GM18526 (cell line): ENCODE results near the gene PRKCB.

ENCODE experiments used
- POLR2A ChIP-seq: IDR thresholded peaks from 3 replicates; pipeline ENCODE4 v1.6.1; 2011; ENCODE audit not compliant: insufficient read length; ENCODE audit errors: extremely low read depth

PRKCB gene

DNA sequence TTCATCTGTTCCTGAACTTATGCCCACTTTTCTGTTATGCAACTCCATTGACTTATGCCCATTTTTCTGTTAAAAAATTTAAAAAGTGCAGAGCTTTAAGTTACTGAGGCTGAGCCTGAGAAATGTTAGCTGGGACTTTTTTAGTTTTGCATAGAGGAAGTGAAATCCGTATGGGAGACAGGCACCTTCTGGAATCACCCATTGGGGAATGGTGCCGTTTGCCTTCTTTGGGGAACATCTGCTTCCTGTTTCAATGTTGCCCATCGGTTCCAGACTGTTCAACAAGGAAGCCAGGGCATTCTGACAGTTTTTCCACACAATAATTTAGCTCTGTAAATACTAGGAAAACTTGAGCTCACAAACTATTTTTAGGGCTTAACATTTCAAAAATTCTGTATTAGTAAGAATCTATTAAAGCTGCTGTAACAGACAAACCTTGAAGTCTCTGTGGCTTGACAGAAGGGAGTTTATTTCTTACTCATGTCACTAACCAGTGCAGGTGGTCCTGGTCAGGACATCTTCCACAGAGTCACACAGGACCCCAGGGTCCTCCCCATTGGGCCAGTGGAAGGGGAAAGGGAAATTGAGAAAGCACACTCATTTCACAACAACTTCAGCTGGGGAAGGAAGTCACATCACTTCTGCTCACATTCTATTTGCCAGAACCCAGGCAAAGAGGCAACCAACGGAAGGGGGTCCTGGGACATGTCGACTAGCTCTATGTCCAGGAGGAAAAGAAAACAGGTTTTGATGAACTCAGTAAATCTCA lies 17.2 kb downstream of the PRKCB start:
- no peak for TF ChIP-seq POLR2A

DNA sequence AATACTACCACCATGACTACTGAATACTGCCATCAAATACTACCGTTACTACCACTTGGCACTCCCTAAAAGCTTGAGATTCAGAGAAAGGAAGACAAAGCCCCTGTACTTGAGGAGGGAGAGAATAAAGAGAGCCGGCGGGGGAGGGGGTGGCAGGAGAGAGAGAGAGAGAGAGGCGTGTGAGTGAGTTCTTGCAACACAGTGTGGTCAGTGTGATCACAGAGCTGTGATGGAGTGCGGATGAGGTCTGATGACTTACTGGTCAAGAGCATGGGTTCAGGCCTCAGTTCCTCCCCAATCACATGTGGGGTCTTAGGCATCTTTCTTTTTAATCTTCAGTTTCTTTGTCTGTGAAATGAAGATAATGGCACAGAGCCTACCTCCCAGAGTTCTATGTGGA lies 19.2 kb downstream of the PRKCB start:
- TF ChIP-seq POLR2A = no peak

DNA sequence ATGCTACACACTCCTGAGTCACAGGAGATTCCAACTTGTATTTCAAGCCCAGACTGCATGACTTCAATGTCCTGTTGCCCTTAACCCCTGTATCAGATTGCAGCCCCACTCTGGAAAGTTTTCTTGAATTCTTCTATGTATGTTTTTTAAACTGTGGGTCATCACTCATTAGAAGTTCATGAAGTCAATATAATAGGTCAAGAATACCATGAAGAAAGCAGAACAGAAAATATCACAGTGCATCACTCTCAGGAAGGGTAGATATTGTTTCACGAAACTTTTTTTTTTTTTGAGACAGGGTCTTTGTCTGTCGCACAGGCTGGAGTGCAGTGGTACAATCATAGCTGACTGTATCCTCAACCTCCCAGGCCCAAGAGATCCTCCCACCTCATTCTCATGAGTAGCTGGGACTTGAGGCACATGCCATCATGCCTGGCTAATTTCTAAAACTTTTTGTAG lies 20.5 kb downstream of the PRKCB start:
- no peak for TF ChIP-seq POLR2A

GRCh38 chr16:23857256-23857880 lies 21.6 kb downstream of the PRKCB start:
- no peak for TF ChIP-seq POLR2A

- TF ChIP-seq POLR2A = no peak
Observed at GRCh38 chr16:23857881-23858269, 22.1 kb downstream of the PRKCB start.

GRCh38 chr16:23858542-23858941 lies 22.8 kb downstream of the PRKCB start:
- no peak for TF ChIP-seq POLR2A

GRCh38 chr16:23859713-23860269 lies 24.0 kb downstream of the PRKCB start:
- TF ChIP-seq POLR2A = no peak

DNA sequence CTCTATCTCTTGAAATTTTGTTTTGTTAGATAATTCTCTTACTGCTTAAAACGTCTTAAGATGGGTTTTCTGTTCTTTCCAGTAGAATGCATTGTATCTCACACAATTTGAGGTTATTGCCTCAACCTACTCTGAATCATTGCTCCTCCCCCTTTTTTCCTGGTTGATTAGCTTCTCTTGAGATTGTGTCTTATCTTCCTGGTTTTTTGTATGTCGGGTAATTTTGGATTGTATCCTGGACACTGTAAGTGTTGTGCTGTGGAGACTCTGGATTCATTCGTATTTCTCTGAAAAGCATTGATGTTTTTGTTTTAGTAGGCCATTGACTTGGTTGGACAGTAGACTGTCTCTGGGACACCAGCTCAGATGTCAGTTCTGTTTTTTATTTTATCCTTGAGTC lies 26.1 kb downstream of the PRKCB start:
- no peak for TF ChIP-seq POLR2A

DNA sequence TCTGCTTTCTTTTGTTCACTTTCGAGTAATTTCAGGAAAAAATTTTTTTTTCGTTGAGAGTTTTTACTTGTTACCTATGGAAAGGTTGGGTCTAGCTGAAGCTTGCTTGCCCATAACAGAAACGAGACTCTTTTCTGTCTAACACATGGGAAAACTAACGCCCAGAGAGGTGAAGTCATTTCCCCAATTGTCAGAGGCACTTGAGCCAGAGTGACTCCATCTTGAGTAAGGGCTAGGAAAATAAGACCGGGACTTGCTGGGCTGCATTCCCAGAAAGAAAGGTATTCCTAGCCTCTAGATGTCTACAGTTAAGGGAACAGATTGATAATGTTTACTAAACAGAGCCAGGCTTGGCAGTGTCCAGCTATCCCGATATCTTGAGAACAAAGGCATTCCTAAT lies 26.8 kb downstream of the PRKCB start:
- no peak for TF ChIP-seq POLR2A

- TF ChIP-seq POLR2A = peak; percentile 27
Observed at GRCh38 chr16:23863511-23864422, 28.0 kb downstream of the PRKCB start.

- TF ChIP-seq POLR2A = no peak
Observed at GRCh38 chr16:23865853-23866252, 30.1 kb downstream of the PRKCB start.

GRCh38 chr16:23866621-23867020 lies 30.8 kb downstream of the PRKCB start:
- TF ChIP-seq POLR2A = no peak

DNA sequence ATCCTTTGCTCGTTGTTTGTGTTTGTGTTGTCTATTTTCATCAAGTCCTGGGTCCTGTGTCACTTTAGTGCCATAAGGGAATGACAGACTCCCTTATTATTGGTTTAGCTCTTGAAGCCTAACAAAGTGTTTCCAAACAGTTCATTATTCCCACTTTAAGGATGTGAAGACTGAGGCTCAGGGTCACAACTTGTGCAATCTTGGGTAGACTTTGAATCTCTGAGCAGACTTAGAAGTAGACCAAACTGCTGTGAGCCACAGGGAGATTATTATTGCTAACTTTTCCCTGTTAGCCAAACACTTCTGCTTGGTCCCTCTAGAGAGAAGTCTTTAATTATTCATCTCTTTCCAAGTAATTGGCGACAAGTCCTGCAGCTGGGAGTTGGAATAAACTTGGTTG lies 31.8 kb downstream of the PRKCB start:
- no peak for TF ChIP-seq POLR2A

- TF ChIP-seq POLR2A = no peak
Observed at GRCh38 chr16:23868136-23868535, 32.4 kb downstream of the PRKCB start.

GRCh38 chr16:23869052-23869451 lies 33.3 kb downstream of the PRKCB start:
- no peak for TF ChIP-seq POLR2A
